ENCODE data around the gene WDFY2.

The WDFY2 gene

GRCh38 chr13:51746802-51747201 lies 162.5 kb downstream of the WDFY2 start:
- DNase-seq: no peak

GRCh38 chr13:51747438-51748434 lies 163.5 kb downstream of the WDFY2 start:
- no peak for DNase-seq

GRCh38 chr13:51756651-51757050 lies 172.4 kb downstream of the WDFY2 start:
- no peak for DNase-seq

- DNase-seq: no peak
Measured at GRCh38 chr13:51758691-51759090, 174.4 kb downstream of the WDFY2 start.

- DNase-seq: no peak
Measured at GRCh38 chr13:51759240-51759639, 175.0 kb downstream of the WDFY2 start.

- peak; percentile 86 for DNase-seq
Measured at GRCh38 chr13:51760592-51760991, 176.3 kb downstream of the WDFY2 start.

- no peak for DNase-seq
Measured at GRCh38 chr13:51761643-51762350, 177.5 kb downstream of the WDFY2 start.

- no peak for DNase-seq
Measured at GRCh38 chr13:51763486-51763885, 179.2 kb downstream of the WDFY2 start.

GRCh38 chr13:51764184-51765141 lies 180.2 kb downstream of the WDFY2 start:
- peak; percentile 64 for DNase-seq

- no peak for DNase-seq
Measured at GRCh38 chr13:51765142-51765515, 180.9 kb downstream of the WDFY2 start.

- DNase-seq: no peak
Measured at GRCh38 chr13:51767100-51767499, 182.8 kb downstream of the WDFY2 start.

- no peak for DNase-seq
Measured at GRCh38 chr13:51768378-51768921, 184.2 kb downstream of the WDFY2 start.

GRCh38 chr13:51768976-51769375 lies 184.7 kb downstream of the WDFY2 start:
- DNase-seq: no peak

- peak; percentile 30 for DNase-seq
Measured at GRCh38 chr13:51769455-51770127, 185.3 kb downstream of the WDFY2 start.

- DNase-seq: no peak
Measured at GRCh38 chr13:51770160-51770559, 185.9 kb downstream of the WDFY2 start.

GRCh38 chr13:51770681-51771417 lies 186.6 kb downstream of the WDFY2 start:
- DNase-seq: no peak

- no peak for DNase-seq
Measured at GRCh38 chr13:51771418-51772104, 187.3 kb downstream of the WDFY2 start.

GRCh38 chr13:51772105-51772455 lies 187.8 kb downstream of the WDFY2 start:
- no peak for DNase-seq

- no peak for DNase-seq
Measured at GRCh38 chr13:51772781-51773180, 188.5 kb downstream of the WDFY2 start.

- DNase-seq: no peak
Measured at GRCh38 chr13:51773515-51773914, 189.3 kb downstream of the WDFY2 start.

- no peak for DNase-seq
Measured at GRCh38 chr13:51776179-51776578, 191.9 kb downstream of the WDFY2 start.
